Measurements from ENCODE around the gene LIPE. TPM values are rescaled to one million over a fixed set of nuclear protein-coding genes. Genes with fewer than 3 reads are reported as not detected.

The LIPE gene
- polyA plus RNA-seq, 1 donor (not counting 4 experiments of a cell fraction or from before 2014, with no cell fraction given), result 6.1 TPM

GRCh38 chr19:42419309-42419708 lies 7.9 kb downstream of the LIPE start:
- Histone ChIP-seq H2AFZ (ENCODE audit: control insufficient read depth, low read length) (no peak overlapping the region), H3K9me3 (ENCODE audit: control insufficient read depth, low read depth, low read length) (no peaks in the 10 kb centered on the region), H3K4me1 (ENCODE audit: control insufficient read depth, extremely low read depth, insufficient read depth, low read length) (peaks cover 34% of the 10 kb centered on the region), H3K4me3 (ENCODE audit: control insufficient read depth in 2 of 3, extremely low read depth in 1 of 3, insufficient read depth in 2 of 3, low read depth in 1 of 3, low read length in 3 of 3) (no peak overlapping the region), H3K79me2 (ENCODE audit: control insufficient read depth, insufficient read depth, low read length) (peaks cover 5% of the 10 kb centered on the region), H3K36me3 (ENCODE audit: control insufficient read depth in 2 of 2, extremely low read depth in 1 of 2, insufficient read depth in 2 of 2, low read length in 2 of 2) (peaks cover 1 to 7% of the 10 kb centered on the region in 2 experiments), H3K27me3 (ENCODE audit: control insufficient read depth, extremely low read depth, insufficient read depth, low read length) (no peaks in the 10 kb centered on the region), H3K27ac (ENCODE audit: control insufficient read depth, insufficient read depth, low read length) (no peak overlapping the region), H3K9ac (ENCODE audit: control insufficient read depth, extremely low read depth, insufficient read depth, low read length) (no peak overlapping the region), H3K9me1 (ENCODE audit: control insufficient read depth, extremely low read depth, insufficient read depth, low read length) (no peaks in the 10 kb centered on the region), H3K4me2 (ENCODE audit: control insufficient read depth, extremely low read depth, insufficient read depth, low read depth, low read length) (no peak overlapping the region), H4K20me1 (ENCODE audit: control insufficient read depth, extremely low read depth, insufficient read depth, low read length) (no peaks in the 10 kb centered on the region)
- TF ChIP-seq CTCF (optimal IDR thresholded peaks at IDR 0.05 in 1 of 3, IDR thresholded peaks at IDR 0.05 in 1 of 3, conservative IDR thresholded peaks at IDR 0.05 in 1 of 3; ENCODE audit: extremely low read depth in 1 of 3, insufficient read depth in 2 of 3, low read length in 3 of 3) (no peak), EZH2 (IDR thresholded peaks at IDR 0.05; ENCODE audit: low read length) (no peak)
- FAIRE-seq (no peak), DNase-seq (ENCODE audit: low read depth, low spot score) (no peak)
- dilution Hi-C loops (cut with MboI; ENCODE audit: extremely low pct_ligation_motif_present, low sequenced_read_pairs), result no loop called here

- Histone ChIP-seq H3K9ac (ENCODE audit: control insufficient read depth, extremely low read depth, insufficient read depth, low read length) (no peak overlapping the region), H3K27ac (ENCODE audit: control insufficient read depth, insufficient read depth, low read length) (no peak overlapping the region), H3K4me3 (ENCODE audit: control insufficient read depth in 2 of 3, extremely low read depth in 1 of 3, insufficient read depth in 2 of 3, low read depth in 1 of 3, low read length in 3 of 3) (no peak overlapping the region), H3K79me2 (ENCODE audit: control insufficient read depth, insufficient read depth, low read length) (no peaks in the 10 kb centered on the region), H3K27me3 (ENCODE audit: control insufficient read depth, extremely low read depth, insufficient read depth, low read length) (no peaks in the 10 kb centered on the region), H3K4me1 (ENCODE audit: control insufficient read depth, extremely low read depth, insufficient read depth, low read length) (peaks cover 2% of the 10 kb centered on the region), H3K9me3 (ENCODE audit: control insufficient read depth, low read depth, low read length) (no peaks in the 10 kb centered on the region), H2AFZ (ENCODE audit: control insufficient read depth, low read length) (no peak overlapping the region), H3K36me3 (ENCODE audit: control insufficient read depth in 2 of 2, extremely low read depth in 1 of 2, insufficient read depth in 2 of 2, low read length in 2 of 2) (peaks cover 8 to 24% of the 10 kb centered on the region in 2 experiments), H4K20me1 (ENCODE audit: control insufficient read depth, extremely low read depth, insufficient read depth, low read length) (peaks cover 3% of the 10 kb centered on the region), H3K9me1 (ENCODE audit: control insufficient read depth, extremely low read depth, insufficient read depth, low read length) (no peaks in the 10 kb centered on the region), H3K4me2 (ENCODE audit: control insufficient read depth, extremely low read depth, insufficient read depth, low read depth, low read length) (no peak overlapping the region)
- DNase-seq (ENCODE audit: low read depth, low spot score) (no peak), FAIRE-seq (no peak)
- dilution Hi-C loops (cut with MboI; ENCODE audit: extremely low pct_ligation_motif_present, low sequenced_read_pairs), result no loop called here
- TF ChIP-seq CTCF (optimal IDR thresholded peaks at IDR 0.05 in 1 of 3, IDR thresholded peaks at IDR 0.05 in 1 of 3, conservative IDR thresholded peaks at IDR 0.05 in 1 of 3; ENCODE audit: extremely low read depth in 1 of 3, insufficient read depth in 2 of 3, low read length in 3 of 3) (no peak), EZH2 (IDR thresholded peaks at IDR 0.05; ENCODE audit: low read length) (no peak)
These were observed 14.5 kb downstream of the LIPE start for GRCh38 chr19:42412661-42413076.

Measured in keratinocyte (primary cell).